Body of pancreas (tissue), 4 donors: ENCODE results near the gene TMEM59. TPM values are rescaled to one million over a fixed set of nuclear protein-coding genes. Genes with fewer than 3 reads are reported as not detected.

Experiments
- ATAC-seq: fragments of 150-250 bp; one replicate; pipeline ENCODE4 v1.9.1; 2016
- DNase-seq, 4 donors: peaks; one replicate each; pipeline ENCODE4 v3.0.0-alpha.2; 2019
- H3K27ac ChIP-seq, 4 donors: fragments of 200-600 bp; sonication (generic); 1 replicate in 3 of 4; 2 replicates in 1 of 4; pipeline versions ENCODE4 v1.5.1 to v1.6.1; 2016 to 2019; ENCODE audit warnings: mild to moderate bottlenecking in 1 of 4, mixed read lengths in 1 of 4, moderate library complexity in 1 of 4
- H3K27me3 ChIP-seq, 2 donors: fragments of 200-600 bp; sonication (generic); one replicate each; pipeline ENCODE4 v1.6.0; 2016; ENCODE audit warnings: mild to moderate bottlenecking in 1 of 2
- H3K36me3 ChIP-seq, 2 donors: fragments of 200-600 bp; sonication (generic); replicated peaks in 1 of 2; 2 replicates each; pipeline ENCODE4 v1.5.1; 2016; ENCODE audit warnings: low read depth in 2 of 2; ENCODE audit not compliant: insufficient read depth in 1 of 2
- H3K4me1 ChIP-seq: fragments of 200-600 bp; sonication (generic); one replicate; pipeline ENCODE4 v1.6.0; 2016
- H3K4me3 ChIP-seq, 2 donors: fragments of 200-600 bp; sonication (generic); 1 replicate in 1 of 2; 2 replicates in 1 of 2; pipeline ENCODE4 v1.5.1; 2016 to 2019
- H3K9me3 ChIP-seq, 3 donors: fragments of 200-600 bp; sonication (generic); 1 replicate in 2 of 3; 2 replicates in 1 of 3; pipeline ENCODE4 v1.5.1; 2016
- POLR2A ChIP-seq, 3 donors: fragments of 450-650 bp; IDR thresholded peaks; one replicate each; pipeline ENCODE4 v1.6.1; 2016; ENCODE audit warnings: antibody characterized with exemption in 3 of 3, mild to moderate bottlenecking in 2 of 3
- WGBS, 2 donors: methylation state at CpG; one replicate each; pipeline ENCODE4 v1.1.5; 2017; 5-methylcytosine and 5-hydroxymethylcytosine counted together
- intact Hi-C: fragments of 100-400 bp; cut with DNase I; formaldehyde crosslinking; loops from one replicate; pipeline ENCODE4 v1.15.1; 2023
- total RNA-seq, 2 donors: library from RNA; depleted of rRNA; stranded (reverse); fragments of >200 nt; gene quantifications; one replicate each; pipeline ENCODE4 v1.1.0, GENCODE V29; 2016
- TF ChIP-seq, protein P1 (sequence below), 7 experiments: fragments of 450-650 bp in 4 of 7; fragments of 200-600 bp in 3 of 7; sonication (generic) in 3 of 7; IDR thresholded peaks; one replicate each; pipeline ENCODE4 v1.5.1; 2016 to 2019; ENCODE audit warnings: antibody characterized with exemption in 7 of 7

TMEM59 gene
- total RNA-seq, 2 donors from 2014 or later = 89.5 to 131 TPM

DNA sequence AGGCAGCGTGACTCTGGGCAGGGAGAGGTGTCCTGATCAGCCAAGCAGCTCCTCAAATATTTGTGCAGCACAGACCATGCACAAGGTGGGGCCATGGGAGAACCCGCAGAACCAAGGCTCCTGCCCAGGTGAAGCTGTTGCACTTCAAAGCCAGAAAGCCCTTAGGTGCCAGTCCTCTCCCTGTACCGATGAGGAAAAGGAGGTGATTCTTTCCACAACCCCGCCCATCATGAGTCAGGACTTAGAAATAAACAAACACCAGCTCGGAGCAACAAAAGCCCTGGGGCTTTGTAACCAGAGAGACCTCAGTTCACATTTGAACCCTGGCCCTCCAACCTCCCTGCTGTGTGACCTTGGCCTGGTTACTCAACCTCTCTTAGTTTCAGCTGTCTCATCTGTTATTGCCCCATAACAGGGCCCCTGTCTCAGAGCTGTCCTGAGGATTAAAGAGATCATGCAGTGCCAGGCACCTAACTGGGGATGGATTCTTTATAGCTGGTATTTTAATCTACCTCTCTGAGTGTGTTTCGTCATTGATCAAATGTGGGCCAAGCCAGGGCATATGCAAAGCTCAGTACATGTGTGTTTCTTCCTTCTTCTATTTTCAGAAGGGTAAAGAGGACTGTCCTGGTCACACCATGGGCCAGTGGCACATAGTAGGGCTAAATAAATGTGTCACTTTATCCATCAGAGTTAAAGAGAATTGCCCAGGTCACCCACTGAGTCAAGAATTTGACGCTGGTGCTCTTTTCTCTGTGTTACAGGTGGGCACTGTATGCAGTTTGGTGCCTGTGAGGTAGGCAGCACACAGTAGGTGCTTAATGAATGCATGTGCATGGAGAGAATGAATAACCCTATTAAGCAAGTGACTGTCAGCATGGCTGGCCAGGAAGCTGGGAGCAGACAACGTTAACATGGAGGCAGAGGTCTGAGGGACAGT is 36.4 kb downstream of the TMEM59 start:
- Histone ChIP-seq H3K27ac (peak overlapping the region in 1 of 4 donors; percentile 11), H3K9me3 (no peaks in the 10 kb centered on the region), H3K4me3 (no peak overlapping the region), H3K36me3 (no peaks in the 10 kb centered on the region), H3K4me1 (peaks cover 10% of the 10 kb centered on the region), H3K27me3 (no peaks in the 10 kb centered on the region)
- WGBS, 2 donors = 43 to 57% methylated on average over 7 to 8 of the region's 8 CpGs
- TF ChIP-seq, protein P1, sequence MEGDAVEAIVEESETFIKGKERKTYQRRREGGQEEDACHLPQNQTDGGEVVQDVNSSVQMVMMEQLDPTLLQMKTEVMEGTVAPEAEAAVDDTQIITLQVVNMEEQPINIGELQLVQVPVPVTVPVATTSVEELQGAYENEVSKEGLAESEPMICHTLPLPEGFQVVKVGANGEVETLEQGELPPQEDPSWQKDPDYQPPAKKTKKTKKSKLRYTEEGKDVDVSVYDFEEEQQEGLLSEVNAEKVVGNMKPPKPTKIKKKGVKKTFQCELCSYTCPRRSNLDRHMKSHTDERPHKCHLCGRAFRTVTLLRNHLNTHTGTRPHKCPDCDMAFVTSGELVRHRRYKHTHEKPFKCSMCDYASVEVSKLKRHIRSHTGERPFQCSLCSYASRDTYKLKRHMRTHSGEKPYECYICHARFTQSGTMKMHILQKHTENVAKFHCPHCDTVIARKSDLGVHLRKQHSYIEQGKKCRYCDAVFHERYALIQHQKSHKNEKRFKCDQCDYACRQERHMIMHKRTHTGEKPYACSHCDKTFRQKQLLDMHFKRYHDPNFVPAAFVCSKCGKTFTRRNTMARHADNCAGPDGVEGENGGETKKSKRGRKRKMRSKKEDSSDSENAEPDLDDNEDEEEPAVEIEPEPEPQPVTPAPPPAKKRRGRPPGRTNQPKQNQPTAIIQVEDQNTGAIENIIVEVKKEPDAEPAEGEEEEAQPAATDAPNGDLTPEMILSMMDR (IDR thresholded peaks at IDR 0.05) = no peak
- no peak for TF ChIP-seq POLR2A (IDR thresholded peaks at IDR 0.05)
- DNase-seq (peak in 3 of 4 donors; percentile 9 to 24 (median 14)), ATAC-seq (no peak)
- intact Hi-C loops = no loop called here

DNA sequence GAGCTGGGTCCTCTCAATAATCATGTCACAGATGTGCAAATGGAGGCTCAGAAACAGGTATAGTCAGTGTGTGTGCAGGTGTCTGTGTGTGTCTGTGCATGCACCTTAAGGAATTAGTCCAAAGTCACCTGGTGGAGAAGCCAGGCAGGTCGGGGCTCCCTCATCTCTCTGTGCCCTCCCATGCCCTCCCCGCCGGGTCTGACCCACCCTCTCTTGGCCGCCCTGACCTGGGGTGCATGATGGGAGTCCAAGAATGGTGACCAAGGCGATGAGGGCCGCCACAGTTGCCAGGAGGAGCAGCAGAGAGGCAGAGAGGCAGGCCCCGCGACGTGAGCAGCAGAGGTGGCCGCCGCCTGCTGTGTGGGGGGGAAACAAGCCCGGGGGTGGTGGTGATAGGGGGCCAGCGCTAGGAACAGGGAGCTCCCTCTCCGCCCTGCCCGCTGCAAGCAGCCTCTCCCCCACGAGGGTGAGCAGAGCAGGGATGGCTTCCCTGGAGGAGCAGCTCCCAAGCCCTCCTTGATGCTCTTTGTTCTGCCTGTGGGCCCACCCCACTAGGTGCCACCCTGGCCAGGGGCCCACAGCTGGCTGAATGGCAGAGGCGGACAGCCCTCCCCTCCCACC is 38.9 kb downstream of the TMEM59 start:
- no peak for TF ChIP-seq POLR2A (IDR thresholded peaks at IDR 0.05)
- TF ChIP-seq, protein P1 (IDR thresholded peaks at IDR 0.05) = no peak
- DNase-seq = no peak
- WGBS, 2 donors = 50 to 83% methylated on average over 9 to 15 of the region's 17 CpGs

DNA sequence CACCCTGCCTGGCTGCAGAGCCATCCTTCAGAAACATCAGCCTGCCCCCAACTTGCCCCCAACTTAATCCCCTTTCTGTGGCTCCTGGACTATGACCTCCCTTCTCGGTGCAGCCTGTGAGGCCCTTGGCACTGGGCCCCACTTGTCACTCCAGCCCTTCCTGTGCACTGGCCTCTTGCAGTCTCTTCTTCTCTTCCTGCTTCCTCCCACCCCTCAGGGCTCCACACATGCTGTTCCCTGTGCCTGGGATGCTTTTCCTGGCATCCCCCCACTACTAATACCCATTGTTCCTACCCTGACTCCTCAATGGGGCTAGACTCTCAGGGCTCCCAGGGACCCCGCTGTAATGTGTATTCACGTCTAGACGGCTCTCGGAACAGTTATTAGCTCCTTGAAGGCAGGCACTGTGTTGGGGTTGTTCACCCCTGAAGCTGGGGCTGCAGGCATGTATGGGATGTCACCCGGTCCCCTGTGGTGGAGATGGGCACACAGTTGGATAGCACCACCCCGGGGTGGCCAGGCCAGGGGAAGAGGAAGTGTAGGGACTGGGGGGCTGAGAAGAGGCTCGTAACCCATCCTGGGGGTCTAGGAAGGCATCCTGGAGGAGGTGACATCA is 39.5 kb downstream of the TMEM59 start:
- no peaks in the 10 kb centered on the region for H3K9me3 ChIP-seq
- H3K27ac ChIP-seq = no peak overlapping the region
- H3K4me1 ChIP-seq = peaks cover 10% of the 10 kb centered on the region
- WGBS, 2 donors = 65 to 68% methylated on average over 8 of the region's 8 CpGs
- H3K27me3 ChIP-seq = no peaks in the 10 kb centered on the region
- no peak for TF ChIP-seq POLR2A (IDR thresholded peaks at IDR 0.05)
- TF ChIP-seq, protein P1 (IDR thresholded peaks at IDR 0.05) = no peak
- no peak overlapping the region for H3K4me3 ChIP-seq
- no peak for DNase-seq
- no peaks in the 10 kb centered on the region for H3K36me3 ChIP-seq
- intact Hi-C loops = no loop called here
- ATAC-seq = no peak

More for the DNA sequence above, 38.9 kb downstream of the TMEM59 start:
- H3K4me3 ChIP-seq = no peak overlapping the region
- peaks cover 10% of the 10 kb centered on the region for H3K4me1 ChIP-seq
- no peak for ATAC-seq
- H3K9me3 ChIP-seq = no peaks in the 10 kb centered on the region
- intact Hi-C loops = no loop called here
- H3K27ac ChIP-seq = no peak overlapping the region
- H3K27me3 ChIP-seq = no peaks in the 10 kb centered on the region
- no peaks in the 10 kb centered on the region for H3K36me3 ChIP-seq

DNA sequence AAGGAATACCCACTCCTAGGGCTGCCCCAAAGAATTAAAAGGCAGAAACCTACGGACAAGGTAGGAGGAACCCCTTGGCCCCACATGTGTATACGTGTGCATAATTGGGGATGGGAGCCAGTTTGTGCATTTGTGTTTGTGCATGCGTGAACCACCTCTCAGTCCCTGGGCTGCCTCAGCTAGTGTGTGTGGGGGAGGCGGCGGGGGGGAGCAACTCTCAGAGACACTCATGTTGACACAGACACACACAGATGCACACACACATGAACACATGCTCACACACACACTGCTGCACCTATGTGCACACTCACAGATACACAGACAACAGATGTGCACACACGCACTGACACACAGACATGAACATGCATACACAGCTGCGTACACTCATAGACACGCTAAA is 40.1 kb downstream of the TMEM59 start:
- Histone ChIP-seq H3K4me3 (no peak overlapping the region), H3K9me3 (no peaks in the 10 kb centered on the region), H3K27ac (no peak overlapping the region), H3K4me1 (peaks cover 10% of the 10 kb centered on the region), H3K36me3 (no peaks in the 10 kb centered on the region), H3K27me3 (no peaks in the 10 kb centered on the region)
- WGBS, 2 donors = 66 to 67% methylated on average over 5 to 8 of the region's 8 CpGs
- TF ChIP-seq, protein P1 (IDR thresholded peaks at IDR 0.05) = no peak
- TF ChIP-seq POLR2A (IDR thresholded peaks at IDR 0.05) = no peak
- ATAC-seq (no peak), DNase-seq (no peak)
- intact Hi-C loops = no loop called here
